SIG-M5 (cell line): ENCODE measurements around the gene ACBD4.

Source experiments
- DNase-seq: peaks from one replicate; lab custom pipeline; 2025; lab: John Stamatoyannopoulos, UW

Gene ACBD4

GRCh38 chr17:45104497-45104896, 31.0 kb upstream of the ACBD4 start:
- DNase-seq: no peak

- no peak for DNase-seq
These were observed 30.4 kb upstream of the ACBD4 start for GRCh38 chr17:45104907-45105624.

GRCh38 chr17:45106096-45106495, 29.4 kb upstream of the ACBD4 start:
- no peak for DNase-seq

GRCh38 chr17:45106582-45106981, 28.9 kb upstream of the ACBD4 start:
- no peak for DNase-seq

- no peak for DNase-seq
These were observed 28.0 kb upstream of the ACBD4 start for GRCh38 chr17:45107293-45108010.

- DNase-seq: no peak
These were observed 27.4 kb upstream of the ACBD4 start for GRCh38 chr17:45108051-45108450.

GRCh38 chr17:45108595-45109521, 26.6 kb upstream of the ACBD4 start:
- DNase-seq: no peak

- no peak for DNase-seq
These were observed 24.5 kb upstream of the ACBD4 start for GRCh38 chr17:45110676-45111611.

- no peak for DNase-seq
These were observed 23.6 kb upstream of the ACBD4 start for GRCh38 chr17:45111850-45112249.

- no peak for DNase-seq
These were observed 22.7 kb upstream of the ACBD4 start for GRCh38 chr17:45112559-45113423.

- no peak for DNase-seq
These were observed 22.1 kb upstream of the ACBD4 start for GRCh38 chr17:45113424-45113754.

GRCh38 chr17:45114117-45114932, 21.2 kb upstream of the ACBD4 start:
- no peak for DNase-seq

- DNase-seq: no peak
These were observed 20.4 kb upstream of the ACBD4 start for GRCh38 chr17:45115015-45115625.

- DNase-seq: no peak
These were observed 19.6 kb upstream of the ACBD4 start for GRCh38 chr17:45115871-45116270.

GRCh38 chr17:45116434-45117016, 19.0 kb upstream of the ACBD4 start:
- no peak for DNase-seq

- DNase-seq: no peak
These were observed 18.2 kb upstream of the ACBD4 start for GRCh38 chr17:45117334-45117733.

GRCh38 chr17:45117848-45118646, 17.4 kb upstream of the ACBD4 start:
- DNase-seq: no peak

- DNase-seq: no peak
These were observed 16.8 kb upstream of the ACBD4 start for GRCh38 chr17:45118691-45119090.
